SH-SY5Y (cell line): ENCODE results near the gene CIART.

ENCODE experiments used
- GATA2 ChIP-seq: IDR thresholded peaks from 2 replicates; pipeline ENCODE4 v1.6.1; 2011; ENCODE audit warnings: mild to moderate bottlenecking, low read depth, low read length
- GATA3 ChIP-seq: IDR thresholded peaks from 2 replicates; pipeline ENCODE4 v1.6.1; 2011; ENCODE audit warnings: low read depth, mild to moderate bottlenecking, low read length, moderate library complexity

DNA sequence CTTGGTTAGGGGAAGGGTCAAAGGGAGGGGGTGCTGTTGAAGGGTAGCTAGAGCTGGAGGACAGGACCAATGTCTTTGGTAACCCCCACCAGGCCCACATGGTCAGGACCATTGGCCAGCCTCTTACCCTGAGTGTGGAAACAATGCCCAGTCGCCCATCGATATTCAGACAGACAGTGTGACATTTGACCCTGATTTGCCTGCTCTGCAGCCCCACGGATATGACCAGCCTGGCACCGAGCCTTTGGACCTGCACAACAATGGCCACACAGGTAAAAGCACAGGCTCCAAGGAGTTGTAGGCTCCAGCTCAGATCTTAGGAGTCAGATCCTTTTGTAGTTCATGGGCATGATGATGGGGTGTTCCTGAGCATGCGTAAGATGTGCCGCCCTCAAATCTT, 21.0 kb upstream of the CIART start:
- TF ChIP-seq GATA2 = no peak
- TF ChIP-seq GATA3 = no peak
